ENCODE measurements around the gene TMC2.

The TMC2 gene

DNA sequence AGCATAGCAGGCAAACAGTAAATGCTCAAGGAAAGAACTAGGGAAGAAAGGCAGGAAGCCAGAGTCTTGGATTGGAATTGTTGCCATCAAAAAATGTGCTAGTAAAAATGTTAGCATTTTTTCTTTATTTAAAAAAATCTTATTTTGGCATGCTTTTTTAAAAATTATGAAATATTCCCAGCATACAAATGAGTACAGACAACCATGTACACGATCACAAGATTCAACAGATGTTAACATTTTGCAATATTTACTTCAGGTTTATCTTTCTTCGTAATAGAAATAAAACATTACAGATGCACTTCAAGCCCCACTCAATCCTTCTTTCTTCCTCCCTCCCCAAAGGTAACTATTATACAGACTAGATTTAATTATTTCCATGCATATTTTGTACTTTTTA, 88.7 kb downstream of the TMC2 start:
- H3K27me3 ChIP-seq (ENCODE audit: insufficient read depth, low read depth, severe bottlenecking), result no peaks in the 10 kb centered on the region
- no peaks in the 10 kb centered on the region for H3K36me3 ChIP-seq
- TF ChIP-seq, protein P1, sequence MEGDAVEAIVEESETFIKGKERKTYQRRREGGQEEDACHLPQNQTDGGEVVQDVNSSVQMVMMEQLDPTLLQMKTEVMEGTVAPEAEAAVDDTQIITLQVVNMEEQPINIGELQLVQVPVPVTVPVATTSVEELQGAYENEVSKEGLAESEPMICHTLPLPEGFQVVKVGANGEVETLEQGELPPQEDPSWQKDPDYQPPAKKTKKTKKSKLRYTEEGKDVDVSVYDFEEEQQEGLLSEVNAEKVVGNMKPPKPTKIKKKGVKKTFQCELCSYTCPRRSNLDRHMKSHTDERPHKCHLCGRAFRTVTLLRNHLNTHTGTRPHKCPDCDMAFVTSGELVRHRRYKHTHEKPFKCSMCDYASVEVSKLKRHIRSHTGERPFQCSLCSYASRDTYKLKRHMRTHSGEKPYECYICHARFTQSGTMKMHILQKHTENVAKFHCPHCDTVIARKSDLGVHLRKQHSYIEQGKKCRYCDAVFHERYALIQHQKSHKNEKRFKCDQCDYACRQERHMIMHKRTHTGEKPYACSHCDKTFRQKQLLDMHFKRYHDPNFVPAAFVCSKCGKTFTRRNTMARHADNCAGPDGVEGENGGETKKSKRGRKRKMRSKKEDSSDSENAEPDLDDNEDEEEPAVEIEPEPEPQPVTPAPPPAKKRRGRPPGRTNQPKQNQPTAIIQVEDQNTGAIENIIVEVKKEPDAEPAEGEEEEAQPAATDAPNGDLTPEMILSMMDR (IDR thresholded peaks at IDR 0.05; ENCODE audit: low read depth, low read length), result no peak
- no peak overlapping the region for H3K4me3 ChIP-seq (ENCODE audit: low read depth, low read length)
- no peak for DNase-seq
- no peak overlapping the region for H3K27ac ChIP-seq
- H3K9me3 ChIP-seq (ENCODE audit: severe bottlenecking), result peaks cover 5% of the 10 kb centered on the region

DNA sequence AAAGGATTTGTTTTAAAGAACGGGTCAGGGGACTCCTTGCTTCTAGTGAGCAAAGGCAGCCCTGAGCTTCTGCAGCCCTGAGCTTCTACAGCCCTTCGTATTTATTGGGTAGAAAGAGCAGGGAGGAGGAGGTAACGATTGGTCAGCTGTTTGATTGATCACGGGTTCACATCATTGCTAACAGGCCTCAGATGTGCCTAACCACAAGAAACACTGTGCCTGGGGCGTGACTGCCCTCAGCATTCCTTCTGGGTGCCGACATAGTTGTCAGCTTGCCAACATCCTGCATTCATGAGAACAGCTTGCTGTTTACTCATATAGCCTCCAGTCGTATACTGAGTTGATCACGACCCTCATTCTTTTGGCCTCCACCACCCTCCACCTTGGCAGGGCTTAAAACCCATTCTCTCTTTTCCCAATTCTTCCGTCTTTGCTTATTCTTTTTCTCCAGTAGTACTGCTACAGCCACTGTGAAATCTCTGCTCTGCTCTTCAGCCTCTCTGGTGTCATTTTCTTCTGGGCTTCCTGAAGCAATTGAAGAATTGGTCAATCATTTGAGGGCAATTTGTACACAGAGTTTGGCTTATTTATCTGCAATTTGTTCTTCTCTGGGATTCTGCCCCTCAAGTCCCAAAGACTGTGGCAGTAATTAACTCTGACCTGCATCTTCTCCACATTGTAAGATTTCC, 90.6 kb downstream of the TMC2 start:
- Histone ChIP-seq H3K36me3 (no peaks in the 10 kb centered on the region), H3K27me3 (ENCODE audit: insufficient read depth, low read depth, severe bottlenecking) (no peaks in the 10 kb centered on the region), H3K9me3 (ENCODE audit: severe bottlenecking) (peaks cover 5% of the 10 kb centered on the region), H3K4me3 (ENCODE audit: low read depth, low read length) (no peak overlapping the region), H3K27ac (no peak overlapping the region)
- no peak for DNase-seq
- TF ChIP-seq, protein P1 (IDR thresholded peaks at IDR 0.05; ENCODE audit: low read depth, low read length), result no peak

DNA sequence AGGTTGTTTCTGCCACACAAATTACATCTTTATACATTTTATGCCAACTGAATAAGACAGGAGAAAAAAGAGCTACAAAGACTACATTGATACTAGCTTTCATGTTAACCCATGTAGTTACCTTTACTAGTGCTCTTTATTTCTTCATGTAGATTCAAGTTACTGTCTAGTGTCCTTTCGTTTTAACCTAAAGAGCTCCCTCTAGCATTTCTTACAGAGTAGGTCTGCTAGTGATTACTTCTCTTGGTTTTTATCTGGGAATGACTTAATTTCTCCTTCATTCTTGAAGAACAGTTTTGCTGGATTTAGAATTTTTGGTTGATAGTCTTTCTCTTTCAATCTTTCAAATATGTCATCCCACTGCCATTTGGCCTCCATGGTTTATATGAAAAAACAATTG, 94.9 kb downstream of the TMC2 start:
- no peak for DNase-seq
- TF ChIP-seq, protein P1 (IDR thresholded peaks at IDR 0.05; ENCODE audit: low read depth, low read length), result no peak
- Histone ChIP-seq H3K27ac (no peak overlapping the region), H3K9me3 (ENCODE audit: severe bottlenecking) (peaks cover 5% of the 10 kb centered on the region), H3K36me3 (no peaks in the 10 kb centered on the region), H3K4me3 (ENCODE audit: low read depth, low read length) (no peak overlapping the region), H3K27me3 (ENCODE audit: insufficient read depth, low read depth, severe bottlenecking) (no peaks in the 10 kb centered on the region)

DNA sequence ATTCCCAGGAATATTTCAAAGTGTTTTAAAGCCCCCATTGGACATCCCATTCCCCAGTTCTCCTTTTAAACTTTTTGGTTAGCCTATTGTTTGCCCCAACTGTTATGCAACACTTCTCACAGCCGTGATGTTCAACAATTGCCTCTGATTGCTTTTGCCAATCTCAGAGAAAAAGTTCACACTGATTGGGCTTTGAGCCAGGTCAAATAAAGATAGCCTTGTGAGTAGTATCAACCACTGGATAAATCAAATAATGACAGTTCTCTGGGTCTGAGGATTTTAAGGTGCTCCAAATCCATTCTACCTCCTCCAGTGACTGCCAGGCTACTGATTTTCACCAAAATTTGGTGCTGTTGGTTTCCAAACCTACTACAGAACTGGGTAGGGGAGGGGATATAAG, 97.0 kb downstream of the TMC2 start:
- H3K4me3 ChIP-seq (ENCODE audit: low read depth, low read length), result no peak overlapping the region
- no peaks in the 10 kb centered on the region for H3K27me3 ChIP-seq (ENCODE audit: insufficient read depth, low read depth, severe bottlenecking)
- no peaks in the 10 kb centered on the region for H3K9me3 ChIP-seq (ENCODE audit: severe bottlenecking)
- TF ChIP-seq, protein P1 (IDR thresholded peaks at IDR 0.05; ENCODE audit: low read depth, low read length), result no peak
- H3K36me3 ChIP-seq, result no peaks in the 10 kb centered on the region
- no peak for DNase-seq
- no peak overlapping the region for H3K27ac ChIP-seq

DNA sequence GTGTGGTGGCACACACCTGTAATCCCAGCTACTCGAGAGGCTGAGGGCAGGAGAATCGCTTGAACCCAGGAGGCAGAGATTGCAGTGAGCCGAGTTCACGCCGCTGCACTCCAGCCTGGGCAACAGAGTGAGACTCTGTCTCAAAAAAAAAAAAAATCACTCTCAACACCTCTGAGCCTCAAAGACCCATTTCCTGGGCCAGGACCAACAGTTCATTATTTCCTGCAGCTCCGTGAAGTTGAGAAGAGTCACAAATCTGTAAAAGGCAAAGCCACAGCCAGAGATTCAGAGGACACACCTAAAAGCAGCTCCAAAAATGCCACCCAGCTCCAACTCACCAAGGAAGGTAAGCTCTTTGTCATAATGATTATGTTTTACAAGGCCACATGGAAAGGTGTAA, 100.9 kb downstream of the TMC2 start:
- H3K27ac ChIP-seq, result no peak overlapping the region
- no peaks in the 10 kb centered on the region for H3K36me3 ChIP-seq
- H3K27me3 ChIP-seq (ENCODE audit: insufficient read depth, low read depth, severe bottlenecking), result no peaks in the 10 kb centered on the region
- no peaks in the 10 kb centered on the region for H3K9me3 ChIP-seq (ENCODE audit: severe bottlenecking)
- no peak for DNase-seq
- TF ChIP-seq, protein P1 (IDR thresholded peaks at IDR 0.05; ENCODE audit: low read depth, low read length), result no peak
- no peak overlapping the region for H3K4me3 ChIP-seq (ENCODE audit: low read depth, low read length)

DNA sequence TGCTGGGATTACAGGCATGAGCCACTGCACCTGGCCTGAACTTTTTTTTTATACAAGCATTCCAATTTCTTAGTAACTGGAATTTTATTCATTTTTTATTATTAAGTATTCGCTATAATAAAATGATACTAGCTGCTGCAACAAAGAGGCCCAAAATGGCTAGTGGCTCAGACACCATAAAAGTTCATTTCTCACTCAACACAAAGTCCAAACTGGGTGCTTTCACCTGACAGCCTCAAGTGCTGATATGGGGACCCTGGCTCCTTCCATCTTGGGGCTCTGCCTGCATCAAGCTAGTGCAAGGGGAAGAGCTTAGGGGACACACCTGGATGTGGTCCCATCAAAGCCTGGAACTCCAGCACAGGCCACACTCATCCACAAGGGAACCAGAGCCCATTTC, 103.9 kb downstream of the TMC2 start:
- Histone ChIP-seq H3K4me3 (ENCODE audit: low read depth, low read length) (no peak overlapping the region), H3K36me3 (no peaks in the 10 kb centered on the region)
- TF ChIP-seq, protein P1 (IDR thresholded peaks at IDR 0.05; ENCODE audit: low read depth, low read length), result no peak

More for the DNA sequence above, 103.9 kb downstream of the TMC2 start:
- DNase-seq, result no peak
- Histone ChIP-seq H3K9me3 (ENCODE audit: severe bottlenecking) (no peaks in the 10 kb centered on the region), H3K27ac (no peak overlapping the region), H3K27me3 (ENCODE audit: insufficient read depth, low read depth, severe bottlenecking) (no peaks in the 10 kb centered on the region)

Measured in WERI-Rb-1 (cell line).